SK-N-MC (cell line): Measurements from ENCODE around the gene ART4.

Experiments used
- EZH2 ChIP-seq: fragments of 200-600 bp; sonication (generic); IDR thresholded peaks from one replicate; pipeline ENCODE4 v1.6.1; 2017; ENCODE audit warnings: antibody characterized with exemption
- POLR2AphosphoS5 ChIP-seq: IDR thresholded peaks from 2 replicates; pipeline ENCODE4 v1.6.1; 2012; ENCODE audit warnings: mild to moderate bottlenecking, low read depth, low read length, borderline replicate concordance

DNA sequence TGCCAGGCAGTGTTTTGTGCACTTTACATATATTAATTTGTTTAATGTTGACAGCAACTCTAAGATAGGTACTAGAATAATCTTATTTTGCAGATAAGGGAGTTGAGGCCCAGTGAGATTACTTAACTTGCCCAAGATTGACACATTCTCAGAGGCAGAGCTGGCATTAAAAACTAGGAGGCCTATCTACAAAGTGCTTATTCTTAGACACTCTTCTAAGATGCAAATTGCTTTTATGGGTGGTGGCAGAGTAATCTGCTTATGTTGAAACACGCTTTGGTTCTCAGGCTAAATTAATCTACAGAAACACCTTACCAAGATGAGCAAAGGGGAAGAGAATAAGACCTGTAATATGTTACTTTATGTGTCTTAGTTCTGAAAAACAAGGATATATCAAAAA is 35.2 kb upstream of the ART4 start:
- TF ChIP-seq EZH2 = no peak
- no peak for TF ChIP-seq POLR2AphosphoS5
